ENCODE data around the gene CDC14B.

CDC14B gene

GRCh38 chr9:96532173-96532572 lies 87.5 kb downstream of the CDC14B start:
- no peak overlapping the region for H4K91ac ChIP-seq (ENCODE audit: low read depth, low read length)
- DNase-seq = no peak
- H3K14ac ChIP-seq (ENCODE audit: low read length) = no peak overlapping the region
- no peak overlapping the region for H3K9ac ChIP-seq (ENCODE audit: low read length)
- no peaks in the 10 kb centered on the region for H3K9me3 ChIP-seq (ENCODE audit: insufficient read depth, low read depth, low read length)
- no peak overlapping the region for H3K4me3 ChIP-seq (ENCODE audit: low read depth, low read length)
- H4K8ac ChIP-seq (ENCODE audit: low read depth, low read length) = no peak overlapping the region
- no peaks in the 10 kb centered on the region for H3K79me1 ChIP-seq (ENCODE audit: low read length)
- no peaks in the 10 kb centered on the region for H3K4me1 ChIP-seq (ENCODE audit: control insufficient read depth in 1 of 2, insufficient read depth in 2 of 2, low read length in 2 of 2)
- H4K12ac ChIP-seq (ENCODE audit: low read depth, low read length) = no peak overlapping the region
- no peak overlapping the region for H3K18ac ChIP-seq (ENCODE audit: low read length)
- no peak overlapping the region for H3K4me2 ChIP-seq (ENCODE audit: low read length)
- H2BK5ac ChIP-seq (ENCODE audit: low read depth, low read length, poor library complexity) = no peak overlapping the region
- no peak overlapping the region for H2BK120ac ChIP-seq (ENCODE audit: insufficient read depth, low read length, poor library complexity)
- H3K36me3 ChIP-seq (ENCODE audit: control insufficient read depth in 1 of 2, insufficient read depth in 2 of 2, low read length in 2 of 2) = peaks cover 2 to 10% of the 10 kb centered on the region in 2 experiments
- H3K27ac ChIP-seq (ENCODE audit: low read depth, low read length) = no peak overlapping the region
- H3K27me3 ChIP-seq (ENCODE audit: insufficient read depth, low read length) = no peaks in the 10 kb centered on the region
- H3K23ac ChIP-seq (ENCODE audit: low read length) = no peak overlapping the region
- no peaks in the 10 kb centered on the region for H3K79me2 ChIP-seq (ENCODE audit: control insufficient read depth, insufficient read depth, low read length, poor library complexity)
- no peak overlapping the region for H2BK12ac ChIP-seq (ENCODE audit: low read length)
- H2AK5ac ChIP-seq (ENCODE audit: low read length) = no peak overlapping the region
- H2AFZ ChIP-seq (ENCODE audit: insufficient read depth, low read length, poor library complexity) = no peak overlapping the region
- H3K4ac ChIP-seq (ENCODE audit: low read depth, low read length) = no peak overlapping the region

- no peak for DNase-seq
- Histone ChIP-seq H3K9ac (ENCODE audit: low read length) (no peak overlapping the region), H3K4me3 (ENCODE audit: low read depth, low read length) (no peak overlapping the region), H3K14ac (ENCODE audit: low read length) (no peak overlapping the region), H3K4me1 (ENCODE audit: control insufficient read depth in 1 of 2, insufficient read depth in 2 of 2, low read length in 2 of 2) (no peaks in the 10 kb centered on the region), H3K27me3 (ENCODE audit: insufficient read depth, low read length) (no peaks in the 10 kb centered on the region), H4K8ac (ENCODE audit: low read depth, low read length) (no peak overlapping the region), H2BK12ac (ENCODE audit: low read length) (no peak overlapping the region), H2BK120ac (ENCODE audit: insufficient read depth, low read length, poor library complexity) (no peak overlapping the region), H3K9me3 (ENCODE audit: insufficient read depth, low read depth, low read length) (no peaks in the 10 kb centered on the region), H2BK5ac (ENCODE audit: low read depth, low read length, poor library complexity) (no peak overlapping the region), H3K79me1 (ENCODE audit: low read length) (no peaks in the 10 kb centered on the region), H2AFZ (ENCODE audit: insufficient read depth, low read length, poor library complexity) (no peak overlapping the region), H3K4ac (ENCODE audit: low read depth, low read length) (no peak overlapping the region), H3K36me3 (ENCODE audit: control insufficient read depth in 1 of 2, insufficient read depth in 2 of 2, low read length in 2 of 2) (peaks cover 6 to 11% of the 10 kb centered on the region in 2 experiments), H3K23ac (ENCODE audit: low read length) (no peak overlapping the region), H4K12ac (ENCODE audit: low read depth, low read length) (no peak overlapping the region), H3K4me2 (ENCODE audit: low read length) (no peak overlapping the region), H2AK5ac (ENCODE audit: low read length) (no peak overlapping the region), H4K91ac (ENCODE audit: low read depth, low read length) (no peak overlapping the region), H3K79me2 (ENCODE audit: control insufficient read depth, insufficient read depth, low read length, poor library complexity) (no peaks in the 10 kb centered on the region), H3K18ac (ENCODE audit: low read length) (no peak overlapping the region), H3K27ac (ENCODE audit: low read depth, low read length) (no peak overlapping the region)
- no CpG with 5 or more reads among the region's 2 CpGs for WGBS (ENCODE audit: extremely low coverage, insufficient coverage, insufficient read length)
Measured at GRCh38 chr9:96524764-96525163, 94.9 kb downstream of the CDC14B start.

- Histone ChIP-seq H3K36me3 (ENCODE audit: control insufficient read depth in 1 of 2, insufficient read depth in 2 of 2, low read length in 2 of 2) (peaks cover 6 to 11% of the 10 kb centered on the region in 2 experiments), H3K4ac (ENCODE audit: low read depth, low read length) (no peak overlapping the region), H2AK5ac (ENCODE audit: low read length) (no peak overlapping the region), H3K79me2 (ENCODE audit: control insufficient read depth, insufficient read depth, low read length, poor library complexity) (no peaks in the 10 kb centered on the region), H3K18ac (ENCODE audit: low read length) (no peak overlapping the region), H3K4me2 (ENCODE audit: low read length) (no peak overlapping the region), H3K79me1 (ENCODE audit: low read length) (no peaks in the 10 kb centered on the region), H3K27ac (ENCODE audit: low read depth, low read length) (no peak overlapping the region), H3K14ac (ENCODE audit: low read length) (no peak overlapping the region), H2AFZ (ENCODE audit: insufficient read depth, low read length, poor library complexity) (no peak overlapping the region), H2BK5ac (ENCODE audit: low read depth, low read length, poor library complexity) (no peak overlapping the region), H3K27me3 (ENCODE audit: insufficient read depth, low read length) (no peaks in the 10 kb centered on the region), H3K4me1 (ENCODE audit: control insufficient read depth in 1 of 2, insufficient read depth in 2 of 2, low read length in 2 of 2) (no peaks in the 10 kb centered on the region), H3K9me3 (ENCODE audit: insufficient read depth, low read depth, low read length) (no peaks in the 10 kb centered on the region), H3K4me3 (ENCODE audit: low read depth, low read length) (no peak overlapping the region), H4K8ac (ENCODE audit: low read depth, low read length) (no peak overlapping the region), H2BK12ac (ENCODE audit: low read length) (no peak overlapping the region), H4K91ac (ENCODE audit: low read depth, low read length) (no peak overlapping the region), H2BK120ac (ENCODE audit: insufficient read depth, low read length, poor library complexity) (no peak overlapping the region), H3K23ac (ENCODE audit: low read length) (no peak overlapping the region), H3K9ac (ENCODE audit: low read length) (no peak overlapping the region), H4K12ac (ENCODE audit: low read depth, low read length) (no peak overlapping the region)
- peak; percentile 98 to 99 for DNase-seq
- no CpG with 5 or more reads among the region's 7 CpGs for whole genome bisulfite sequencing (ENCODE audit: extremely low coverage, insufficient coverage, insufficient read length)
Measured at GRCh38 chr9:96524045-96524444, 95.6 kb downstream of the CDC14B start.

GRCh38 chr9:96523374-96523773 lies 96.3 kb downstream of the CDC14B start:
- H3K27me3 ChIP-seq (ENCODE audit: insufficient read depth, low read length) = no peaks in the 10 kb centered on the region
- no peaks in the 10 kb centered on the region for H3K79me1 ChIP-seq (ENCODE audit: low read length)
- H3K4me1 ChIP-seq (ENCODE audit: control insufficient read depth in 1 of 2, insufficient read depth in 2 of 2, low read length in 2 of 2) = no peaks in the 10 kb centered on the region
- H2AK5ac ChIP-seq (ENCODE audit: low read length) = no peak overlapping the region
- no peak overlapping the region for H2BK12ac ChIP-seq (ENCODE audit: low read length)
- peak overlapping the region; percentile 30 for H3K4me3 ChIP-seq (ENCODE audit: low read depth, low read length)
- H2BK120ac ChIP-seq (ENCODE audit: insufficient read depth, low read length, poor library complexity) = no peak overlapping the region
- H3K27ac ChIP-seq (ENCODE audit: low read depth, low read length) = no peak overlapping the region
- no peak overlapping the region for H3K23ac ChIP-seq (ENCODE audit: low read length)
- H2BK5ac ChIP-seq (ENCODE audit: low read depth, low read length, poor library complexity) = no peak overlapping the region
- no peak overlapping the region for H3K18ac ChIP-seq (ENCODE audit: low read length)
- no peak overlapping the region for H4K91ac ChIP-seq (ENCODE audit: low read depth, low read length)
- no peak overlapping the region for H4K12ac ChIP-seq (ENCODE audit: low read depth, low read length)
- peaks cover 6 to 11% of the 10 kb centered on the region in 2 experiments for H3K36me3 ChIP-seq (ENCODE audit: control insufficient read depth in 1 of 2, insufficient read depth in 2 of 2, low read length in 2 of 2)
- no peak overlapping the region for H3K4me2 ChIP-seq (ENCODE audit: low read length)
- DNase-seq = no peak
- H2AFZ ChIP-seq (ENCODE audit: insufficient read depth, low read length, poor library complexity) = no peak overlapping the region
- WGBS (ENCODE audit: extremely low coverage, insufficient coverage, insufficient read length) = no CpG with 5 or more reads among the region's 7 CpGs
- H3K4ac ChIP-seq (ENCODE audit: low read depth, low read length) = no peak overlapping the region
- H4K8ac ChIP-seq (ENCODE audit: low read depth, low read length) = no peak overlapping the region
- H3K9me3 ChIP-seq (ENCODE audit: insufficient read depth, low read depth, low read length) = no peaks in the 10 kb centered on the region
- H3K9ac ChIP-seq (ENCODE audit: low read length) = no peak overlapping the region
- H3K14ac ChIP-seq (ENCODE audit: low read length) = no peak overlapping the region
- no peaks in the 10 kb centered on the region for H3K79me2 ChIP-seq (ENCODE audit: control insufficient read depth, insufficient read depth, low read length, poor library complexity)
